GM23338 (cell line): ENCODE data around the gene APOH. TPM values are rescaled to one million over a fixed set of nuclear protein-coding genes. Genes with fewer than 3 reads are reported as not detected.

ENCODE experiments used
- ATAC-seq: fragments of 200-7000 bp; cut with Tn5 transposase; 3 replicates; pipeline ENCODE4 v1.9.1; 2020
- DNase-seq: peaks from one replicate; pipeline ENCODE4 v3.0.0-alpha.2; 2015; ENCODE audit warnings: low spot score
- H2AFZ ChIP-seq: fragments of 200-600 bp; sonication (generic); 2 replicates; pipeline ENCODE4 v1.8.0; 2016; ENCODE audit warnings: antibody characterized with exemption, mild to moderate bottlenecking, moderate library complexity
- H3F3A ChIP-seq: fragments of 200-600 bp; sonication (generic); replicated peaks from 2 replicates; pipeline ENCODE4 v1.8.0; 2017; ENCODE audit warnings: antibody characterized with exemption, mixed run types, low read depth
- H3K27ac ChIP-seq: fragments of 200-600 bp; sonication (generic); 2 replicates; pipeline ENCODE4 v1.6.1; 2016; ENCODE audit warnings: low read depth
- H3K27me3 ChIP-seq: fragments of 200-600 bp; sonication (generic); 2 replicates; pipeline ENCODE4 v1.8.0; 2016; ENCODE audit warnings: mild to moderate bottlenecking, mixed run types, moderate library complexity; ENCODE audit not compliant: insufficient read depth
- H3K36me3 ChIP-seq: fragments of 200-600 bp; sonication (generic); 2 replicates; pipeline ENCODE4 v1.8.0; 2016; ENCODE audit warnings: mild to moderate bottlenecking; ENCODE audit not compliant: insufficient read depth
- H3K4me1 ChIP-seq: fragments of 200-600 bp; sonication (generic); 2 replicates; pipeline ENCODE4 v1.8.0; 2016; ENCODE audit warnings: mild to moderate bottlenecking, moderate library complexity; ENCODE audit not compliant: insufficient read depth
- H3K4me2 ChIP-seq: fragments of 200-600 bp; sonication (generic); 2 replicates; pipeline ENCODE4 v1.7.1; 2017; ENCODE audit warnings: mixed run types
- H3K4me3 ChIP-seq: fragments of 200-600 bp; sonication (generic); 2 replicates; pipeline ENCODE4 v1.6.1; 2016; ENCODE audit warnings: mixed run types
- H3K79me2 ChIP-seq: fragments of 200-600 bp; sonication (generic); replicated peaks from 2 replicates; pipeline ENCODE4 v1.8.0; 2017; ENCODE audit warnings: mild to moderate bottlenecking; ENCODE audit not compliant: insufficient read depth
- H3K9me2 ChIP-seq: fragments of 200-600 bp; sonication (generic); 2 replicates; pipeline ENCODE4 v1.8.0; 2017; ENCODE audit not compliant: insufficient read depth
- H4K20me1 ChIP-seq: fragments of 200-600 bp; sonication (generic); replicated peaks from 2 replicates; pipeline ENCODE4 v1.8.0; 2017; ENCODE audit warnings: mild to moderate bottlenecking; ENCODE audit not compliant: insufficient read depth
- H3K27ac Mint-ChIP-seq: 2 replicates; pipeline ENCODE4 v1.8.0; 2020; ENCODE audit warnings: inconsistent platforms, mild to moderate bottlenecking, moderate library complexity, mixed read lengths
- H3K27me3 Mint-ChIP-seq: 3 replicates; pipeline ENCODE4 v1.8.0; 2022; ENCODE audit warnings: low read depth, mild to moderate bottlenecking, moderate library complexity, mixed read lengths, inconsistent platforms; ENCODE audit not compliant: insufficient read depth, poor library complexity
- H3K36me3 Mint-ChIP-seq: 3 replicates; pipeline ENCODE4 v1.8.0; 2021; ENCODE audit warnings: low read depth, mild to moderate bottlenecking, inconsistent platforms, moderate library complexity, mixed read lengths
- H3K4me1 Mint-ChIP-seq: 3 replicates; pipeline ENCODE4 v1.8.0; 2020; ENCODE audit warnings: mild to moderate bottlenecking, inconsistent platforms, mixed read lengths
- H3K4me3 Mint-ChIP-seq: 3 replicates; pipeline ENCODE4 v1.8.0; 2021; ENCODE audit warnings: moderate library complexity, mild to moderate bottlenecking, inconsistent platforms, mixed read lengths
- H3K9me3 Mint-ChIP-seq: 3 replicates; pipeline ENCODE4 v1.8.0; 2020; ENCODE audit warnings: moderate library complexity, mild to moderate bottlenecking, inconsistent platforms, mixed read lengths
- CREB1 ChIP-seq: fragments of 250-450 bp; sonication (Bioruptor Pico); IDR thresholded peaks from 2 replicates; pipeline ENCODE4 v1.5.0; 2020; ENCODE audit warnings: low read depth, mild to moderate bottlenecking, moderate library complexity
- CTCF ChIP-seq, 2 experiments: fragments of 200-600 bp in 1 of 2; sonication (generic) in 1 of 2; conservative IDR thresholded peaks; 2 replicates each; pipeline versions ENCODE4 v1.5.1 to v1.6.1; 2016 to 2017; ENCODE audit warnings: antibody characterized with exemption in 2 of 2, low read depth in 2 of 2, mild to moderate bottlenecking in 2 of 2, moderate library complexity in 1 of 2
- ETS1 ChIP-seq: IDR thresholded peaks from 2 replicates; pipeline ENCODE4 v1.6.1; 2016; ENCODE audit warnings: antibody characterized with exemption
- EZH2 ChIP-seq: fragments of 200-600 bp; sonication (generic); IDR thresholded peaks from one replicate; pipeline ENCODE4 v1.8.0; 2017; ENCODE audit warnings: antibody characterized with exemption, mild to moderate bottlenecking, low read depth; ENCODE audit not compliant: unreplicated experiment
- EZH2phosphoT487 ChIP-seq: fragments of 200-600 bp; sonication (generic); IDR thresholded peaks from one replicate; pipeline ENCODE4 v1.8.1; 2018; ENCODE audit warnings: antibody characterized with exemption; ENCODE audit not compliant: unreplicated experiment
- NANOG ChIP-seq: IDR thresholded peaks from 2 replicates; pipeline ENCODE4 v1.6.1; 2016; ENCODE audit warnings: antibody characterized with exemption, borderline replicate concordance
- POLR2AphosphoS5 ChIP-seq: IDR thresholded peaks from 2 replicates; pipeline ENCODE4 v1.6.1; 2016; ENCODE audit warnings: antibody characterized with exemption, low read depth
- REST ChIP-seq: IDR thresholded peaks from one replicate; pipeline ENCODE4 v1.6.1; 2018; ENCODE audit warnings: antibody characterized with exemption; ENCODE audit not compliant: unreplicated experiment
- STAT1 ChIP-seq: IDR thresholded peaks from one replicate; pipeline ENCODE4 v1.6.1; 2016; ENCODE audit warnings: antibody characterized with exemption; ENCODE audit not compliant: unreplicated experiment
- ZNF462 ChIP-seq: fragments of 250-450 bp; sonication (Bioruptor Pico); IDR thresholded peaks from 2 replicates; pipeline ENCODE4 v1.5.0; 2020; ENCODE audit warnings: mild to moderate bottlenecking, moderate library complexity
- polyA plus RNA-seq: library from polyadenylated mRNA; unstranded; fragments of >200 nt; fragmentation: Nextera tagmentation; extraction: Ambion mirVana; gene quantifications from 2 replicates; pipeline ENCODE4 v1.2.1, GENCODE V29; 2016
- total RNA-seq: library from RNA; depleted of rRNA; stranded (reverse); fragments of >200 nt; shearing (Covaris generic); gene quantifications from 2 replicates; pipeline ENCODE4 v1.2.3, GENCODE V29; 2014

APOH gene
- total and polyA plus RNA-seq, 2 experiments from 2014 or later, result not detected

GRCh38 chr17:66229783-66230538, 746 bp upstream of the APOH start (continued):
- TF ChIP-seq ZNF462 (CRISPR knock-in tag) (no peak), ETS1 (no peak), EZH2phosphoT487 (no peak), STAT1 (no peak), POLR2AphosphoS5 (no peak)

GRCh38 chr17:66227212-66228045, 1.8 kb downstream of the APOH start:
- DNase-seq (no peak), ATAC-seq (no peak)
- Histone ChIP-seq H3K36me3 (no peaks in the 10 kb centered on the region), H3K79me2 (no peaks in the 10 kb centered on the region), H3F3A (no peaks in the 10 kb centered on the region), H3K27ac (no peak overlapping the region), H3K4me1 (no peaks in the 10 kb centered on the region), H3K4me2 (no peak overlapping the region), H2AFZ (peak overlapping the region; percentile 79; the same call in 1 of the 2 replicates), H3K4me3 (no peak overlapping the region), H4K20me1 (no peaks in the 10 kb centered on the region), H3K9me2 (peaks cover 5% of the 10 kb centered on the region; the same call in 1 of the 2 replicates), H3K27me3 (no peaks in the 10 kb centered on the region)
- no peak overlapping the region for H3K27ac Mint-ChIP-seq
- H3K27me3 Mint-ChIP-seq, result peaks cover 2% of the 10 kb centered on the region
- no peaks in the 10 kb centered on the region for H3K9me3 Mint-ChIP-seq
- H3K4me1 Mint-ChIP-seq, result no peaks in the 10 kb centered on the region
- H3K36me3 Mint-ChIP-seq, result no peaks in the 10 kb centered on the region
- H3K4me3 Mint-ChIP-seq, result no peak overlapping the region
- no peak for TF ChIP-seq STAT1
- no peak for TF ChIP-seq POLR2AphosphoS5
- no peak for TF ChIP-seq EZH2
- TF ChIP-seq CTCF (conservative IDR thresholded peaks at IDR 0.05; ENCODE audit: low read depth in 2 of 2), result no peak
- no peak for TF ChIP-seq REST
- no peak for TF ChIP-seq NANOG
- TF ChIP-seq CREB1 (CRISPR knock-in tag), result no peak
